Measurements from ENCODE around the gene HEPN1.

HEPN1 gene

DNA sequence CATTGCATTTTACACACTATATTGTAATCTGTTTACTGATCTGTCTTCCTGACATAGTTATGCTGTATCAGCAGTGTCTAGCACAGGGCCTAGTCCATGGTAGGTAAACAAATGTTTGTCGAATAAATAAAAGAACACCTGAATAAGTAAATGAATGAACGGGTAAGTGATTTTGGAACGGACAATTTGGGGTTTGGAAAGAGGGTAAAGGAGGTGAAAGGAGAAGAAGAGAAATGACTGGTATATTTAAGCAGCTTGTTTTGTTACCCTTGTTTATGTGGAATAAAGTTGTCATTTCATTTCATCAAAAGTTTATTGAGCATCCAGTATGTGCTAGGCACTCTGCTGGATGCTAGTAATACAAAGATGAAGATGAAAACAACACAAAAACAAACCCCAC is at the start of gene HEPN1:
Gene HEPN1 (plus strand): TSS at position 301 of the 400 bp plus-strand sequence.
- DNase-seq, result no peak

DNA sequence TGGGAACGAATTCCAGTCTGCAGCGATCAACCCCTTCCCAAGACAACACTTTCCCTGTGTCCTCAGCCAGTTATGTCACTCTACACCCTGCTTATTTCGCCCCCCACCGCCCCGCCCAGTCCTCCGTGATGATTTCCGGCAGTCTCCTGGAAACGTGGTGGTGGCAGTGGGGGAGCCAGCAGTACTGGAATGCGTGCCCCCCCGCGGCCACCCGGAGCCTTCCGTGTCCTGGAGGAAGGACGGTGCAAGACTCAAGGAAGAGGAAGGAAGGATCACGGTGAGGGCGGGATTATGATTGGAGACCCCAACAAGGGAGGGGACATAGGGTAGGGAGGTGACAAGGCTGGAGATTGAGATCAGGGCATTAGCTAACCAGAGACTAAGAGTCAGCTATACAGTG is 49.7 kb upstream of the HEPN1 start:
- DNase-seq, result no peak

DNA sequence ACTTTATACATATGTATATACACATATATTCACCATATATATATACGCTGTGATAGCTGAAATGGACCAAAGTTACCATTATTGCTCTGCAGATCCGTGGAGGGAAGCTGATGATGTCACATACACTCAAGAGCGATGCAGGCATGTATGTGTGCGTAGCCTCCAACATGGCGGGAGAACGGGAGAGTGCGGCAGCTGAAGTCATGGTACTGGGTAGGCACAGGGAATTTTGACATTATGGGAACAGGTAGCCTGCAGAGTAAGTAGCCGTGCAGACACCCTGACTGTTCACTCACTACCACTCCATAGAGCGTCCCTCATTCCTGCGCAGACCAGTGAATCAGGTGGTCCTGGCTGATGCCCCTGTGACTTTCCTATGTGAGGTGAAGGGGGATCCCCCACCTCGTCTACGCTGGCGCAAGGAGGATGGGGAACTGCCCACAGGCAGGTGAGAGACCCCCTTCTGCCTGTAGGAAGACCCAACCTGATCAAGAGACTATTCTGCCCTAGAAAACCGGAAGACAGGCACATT is 49.1 kb upstream of the HEPN1 start:
- no peak for DNase-seq

DNA sequence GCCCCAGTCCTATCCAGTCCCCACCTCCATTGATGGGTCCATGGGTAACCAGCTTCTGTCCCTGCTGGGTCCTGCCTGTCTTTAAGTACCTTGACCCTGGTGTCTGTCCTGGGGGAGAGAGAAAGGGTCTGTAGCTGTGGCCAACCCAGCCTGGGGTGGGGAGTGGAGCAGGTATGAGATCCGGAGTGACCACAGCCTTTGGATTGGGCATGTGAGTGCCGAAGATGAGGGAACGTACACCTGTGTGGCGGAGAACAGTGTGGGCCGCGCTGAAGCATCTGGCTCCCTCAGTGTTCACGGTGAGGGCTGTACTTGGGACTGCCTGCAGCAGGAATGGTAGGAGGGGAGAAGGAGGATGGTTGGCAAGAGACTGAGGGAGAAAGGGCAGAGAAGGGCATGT is 48.6 kb upstream of the HEPN1 start:
- no peak for DNase-seq

DNA sequence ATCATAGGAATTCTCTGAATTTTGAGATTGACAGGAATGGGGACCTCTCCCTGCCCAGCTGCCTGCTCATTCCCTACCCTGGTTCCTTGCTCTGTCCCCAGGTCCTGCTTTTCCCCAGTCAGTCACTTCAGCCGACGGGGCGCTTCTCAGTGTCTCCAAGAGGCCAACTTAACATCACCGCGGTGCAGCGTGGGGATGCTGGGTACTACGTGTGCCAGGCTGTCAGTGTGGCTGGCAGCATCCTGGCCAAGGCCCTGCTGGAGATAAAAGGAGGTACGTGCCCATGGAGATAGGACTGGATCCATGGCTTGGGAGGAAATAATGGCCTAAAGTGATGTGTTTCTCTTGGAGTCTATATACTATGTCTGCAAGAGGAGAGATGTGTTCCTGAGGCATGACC is 46.8 kb upstream of the HEPN1 start:
- DNase-seq, result no peak

DNA sequence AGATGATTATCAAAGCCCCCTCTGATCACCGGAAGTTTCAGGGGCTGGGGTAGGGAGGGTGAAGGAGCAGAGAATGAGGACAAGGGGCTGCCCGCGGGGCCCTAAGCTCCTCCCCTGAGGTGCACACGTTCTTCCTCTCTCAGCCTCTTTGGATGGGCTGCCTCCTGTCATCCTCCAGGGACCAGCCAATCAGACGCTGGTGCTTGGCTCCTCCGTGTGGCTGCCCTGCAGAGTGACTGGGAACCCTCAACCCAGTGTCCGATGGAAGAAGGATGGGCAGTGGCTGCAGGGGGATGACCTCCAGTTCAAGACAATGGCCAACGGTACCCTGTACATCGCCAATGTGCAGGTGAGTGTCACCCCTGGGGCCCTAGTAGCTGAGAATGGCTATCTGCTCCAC is 46.3 kb upstream of the HEPN1 start:
- no peak for DNase-seq

DNA sequence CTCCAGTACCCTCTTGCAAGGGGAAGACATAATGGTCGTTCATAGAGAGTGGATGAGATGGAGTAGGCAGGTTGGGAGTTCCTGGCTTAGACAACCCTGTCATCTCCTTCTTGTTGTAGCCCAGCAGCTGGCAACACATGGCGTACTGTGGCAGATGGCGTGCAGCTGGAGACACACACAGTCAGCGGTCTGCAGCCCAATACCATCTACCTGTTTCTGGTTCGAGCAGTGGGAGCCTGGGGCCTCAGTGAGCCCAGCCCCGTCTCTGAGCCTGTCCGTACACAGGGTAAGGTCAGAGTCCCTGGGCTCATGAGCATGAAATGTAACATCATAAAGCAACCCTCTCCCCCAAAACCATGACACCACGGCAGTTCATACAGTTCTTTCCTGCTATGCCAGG is 45.1 kb upstream of the HEPN1 start:
- DNase-seq, result no peak

DNA sequence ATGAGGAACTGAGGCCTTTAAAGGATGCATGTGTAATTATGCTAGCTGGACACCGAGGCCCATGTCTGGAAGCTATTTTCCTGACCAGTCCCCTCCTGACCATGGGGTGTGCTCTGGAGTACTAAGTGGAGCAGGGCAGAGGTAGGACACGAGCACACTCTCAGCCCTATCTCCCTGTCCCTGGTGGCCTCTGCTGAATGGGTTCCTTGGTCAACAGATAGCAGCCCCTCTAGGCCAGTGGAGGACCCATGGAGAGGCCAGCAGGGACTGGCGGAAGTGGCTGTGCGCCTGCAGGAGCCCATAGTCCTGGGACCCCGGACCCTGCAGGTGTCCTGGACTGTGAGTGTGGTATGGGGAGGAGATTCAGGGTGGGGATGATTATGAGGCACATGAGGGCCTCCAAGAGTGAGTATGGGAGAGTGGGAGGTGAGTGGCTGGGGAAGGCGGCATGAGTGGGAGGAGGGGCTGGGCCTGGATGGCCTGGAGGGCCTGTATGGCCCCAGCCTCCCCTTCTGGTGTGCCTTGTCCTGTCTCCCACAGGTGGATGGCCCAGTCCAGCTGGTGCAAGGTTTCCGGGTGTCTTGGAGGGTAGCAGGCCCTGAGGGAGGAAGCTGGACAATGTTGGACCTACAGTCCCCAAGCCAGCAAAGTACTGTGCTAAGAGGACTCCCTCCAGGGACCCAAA is 44.3 kb upstream of the HEPN1 start:
- DNase-seq, result no peak

DNA sequence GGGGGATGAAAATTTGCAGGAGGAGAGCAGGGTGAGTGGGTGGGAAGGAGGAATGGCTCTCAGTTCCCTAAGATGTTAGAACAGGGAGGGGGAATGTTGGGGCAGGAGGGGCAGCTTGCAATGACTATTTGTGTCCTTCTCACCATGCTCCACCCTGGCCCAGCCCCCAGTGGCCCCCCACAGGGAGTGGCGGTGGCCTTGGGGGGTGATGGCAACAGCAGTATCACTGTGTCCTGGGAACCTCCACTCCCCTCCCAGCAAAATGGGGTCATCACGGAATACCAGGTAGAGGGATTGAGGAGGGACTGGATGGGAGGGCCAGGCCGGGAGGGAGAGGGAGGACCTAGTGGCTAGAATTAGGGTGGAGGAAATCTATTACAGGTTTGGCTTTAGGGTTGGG is 43.6 kb upstream of the HEPN1 start:
- no peak for DNase-seq

DNA sequence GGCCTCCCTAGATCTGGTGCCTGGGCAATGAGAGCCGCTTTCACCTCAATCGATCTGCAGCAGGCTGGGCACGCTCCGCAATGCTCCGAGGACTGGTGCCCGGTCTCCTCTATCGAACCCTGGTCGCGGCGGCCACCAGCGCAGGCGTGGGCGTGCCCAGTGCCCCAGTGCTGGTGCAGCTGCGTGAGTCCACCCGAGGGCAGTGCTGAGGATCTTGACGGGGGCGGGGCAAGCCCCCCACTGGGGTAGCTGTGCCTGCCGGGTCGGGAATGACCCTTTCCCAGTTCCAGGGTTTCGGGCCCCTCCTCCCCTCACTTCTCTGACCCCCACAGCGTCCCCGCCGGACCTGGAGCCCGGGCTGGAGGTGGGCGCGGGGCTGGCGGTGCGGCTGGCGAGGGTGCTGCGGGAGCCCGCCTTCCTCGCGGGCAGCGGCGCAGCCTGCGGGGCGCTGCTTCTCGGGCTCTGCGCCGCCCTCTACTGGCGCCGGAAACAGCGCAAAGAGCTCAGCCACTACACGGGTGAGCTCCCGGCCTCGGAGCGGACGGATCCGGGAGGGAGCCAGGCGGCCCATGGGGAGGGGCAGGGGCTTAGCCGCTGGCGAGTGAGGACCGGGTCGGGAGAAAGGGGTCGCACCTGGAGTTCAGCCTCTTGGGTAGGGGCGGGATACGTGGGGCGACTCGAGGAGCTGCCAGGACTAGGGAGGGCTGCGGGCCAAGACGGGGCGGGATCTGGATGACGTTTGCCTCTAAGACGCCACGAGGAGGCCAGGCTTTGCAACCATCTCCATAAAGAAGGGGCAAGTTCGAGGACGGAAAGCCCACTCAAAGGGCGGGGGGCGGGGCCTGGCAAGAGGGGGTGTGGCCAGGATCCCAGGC is 42.9 kb upstream of the HEPN1 start:
- peak; percentile 72 to 77 for DNase-seq

DNA sequence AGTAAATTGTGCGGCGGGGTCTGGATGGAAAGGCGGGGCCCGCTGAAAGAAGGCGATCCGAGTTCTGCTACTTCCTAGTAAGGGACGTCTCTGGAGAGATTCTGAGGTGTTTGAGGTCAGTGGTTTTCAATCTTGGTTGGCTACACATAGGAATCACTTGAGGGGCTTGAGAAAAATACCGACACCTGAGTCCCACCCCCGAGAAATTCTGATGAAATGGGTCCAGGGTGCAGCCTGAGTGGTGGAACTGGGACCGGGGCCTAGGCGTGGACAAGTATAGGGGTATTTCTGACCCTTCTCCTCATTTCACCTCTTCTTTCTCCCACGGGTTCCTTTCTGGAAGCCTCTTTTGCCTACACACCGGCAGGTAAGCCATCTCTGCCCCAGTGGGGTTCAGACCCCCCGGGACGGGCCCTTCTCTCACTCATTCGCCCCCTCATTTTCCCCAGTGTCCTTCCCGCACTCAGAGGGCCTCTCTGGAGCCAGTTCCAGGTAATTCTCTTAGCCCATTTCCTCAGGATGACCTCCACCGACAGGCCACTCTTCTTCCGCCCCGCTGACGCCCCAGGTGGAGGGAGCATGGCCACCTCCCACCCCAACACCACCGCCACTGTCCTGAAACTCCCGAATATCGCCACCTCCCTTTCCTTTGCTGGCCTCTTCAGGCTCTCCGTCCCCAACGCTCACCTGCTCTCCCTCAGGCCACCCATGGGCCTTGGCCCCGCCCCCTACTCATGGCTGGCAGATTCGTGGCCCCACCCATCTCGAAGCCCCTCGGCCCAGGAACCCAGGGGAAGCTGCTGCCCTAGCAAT is 42.0 kb upstream of the HEPN1 start:
- DNase-seq, result no peak

DNA sequence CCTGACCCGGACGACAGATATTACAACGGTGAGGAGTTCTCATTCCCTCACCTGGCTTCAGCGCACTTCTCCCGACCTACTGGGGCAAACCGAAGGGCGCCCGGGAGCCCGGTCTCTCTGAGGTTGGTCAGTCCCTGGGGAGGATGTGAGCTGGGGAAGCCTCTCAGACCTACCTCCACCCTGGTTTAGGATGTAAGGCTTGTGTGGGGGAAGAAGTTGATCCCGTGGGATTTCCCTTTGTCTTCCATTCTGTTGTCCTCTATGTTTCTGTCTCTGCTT is 41.5 kb upstream of the HEPN1 start:
- no peak for DNase-seq

DNA sequence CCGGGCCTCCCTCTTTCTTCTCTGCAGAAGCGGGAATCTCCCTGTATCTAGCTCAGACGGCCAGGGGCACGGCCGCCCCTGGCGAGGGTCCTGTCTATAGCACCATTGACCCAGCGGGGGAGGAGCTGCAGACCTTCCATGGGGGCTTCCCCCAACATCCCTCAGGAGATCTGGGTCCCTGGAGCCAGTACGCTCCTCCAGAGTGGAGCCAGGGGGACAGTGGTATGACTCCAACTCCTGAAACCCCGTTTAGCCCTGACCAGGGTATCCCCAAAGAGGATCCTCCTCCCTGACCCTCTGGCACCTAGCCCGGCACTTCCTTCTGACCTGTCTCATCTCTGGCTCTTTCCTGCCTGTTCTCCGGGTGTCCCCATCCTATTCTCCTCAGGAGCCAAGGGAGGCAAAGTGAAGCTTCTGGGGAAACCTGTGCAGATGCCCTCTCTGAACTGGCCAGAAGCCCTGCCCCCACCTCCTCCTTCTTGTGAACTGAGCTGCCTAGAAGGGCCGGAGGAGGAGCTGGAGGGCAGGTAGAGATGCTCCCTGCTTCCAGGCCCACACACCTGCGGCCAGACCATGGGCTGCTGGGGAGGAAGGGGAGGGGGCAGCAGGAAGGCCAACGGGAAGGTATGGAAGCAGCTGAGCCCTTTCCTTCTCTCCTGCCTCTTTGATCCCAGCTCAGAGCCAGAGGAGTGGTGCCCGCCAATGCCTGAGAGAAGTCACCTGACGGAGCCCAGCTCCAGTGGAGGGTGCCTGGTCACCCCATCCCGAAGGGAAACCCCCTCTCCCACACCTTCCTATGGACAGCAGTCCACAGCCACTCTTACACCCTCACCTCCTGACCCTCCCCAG is 40.9 kb upstream of the HEPN1 start:
- DNase-seq, result no peak

DNA sequence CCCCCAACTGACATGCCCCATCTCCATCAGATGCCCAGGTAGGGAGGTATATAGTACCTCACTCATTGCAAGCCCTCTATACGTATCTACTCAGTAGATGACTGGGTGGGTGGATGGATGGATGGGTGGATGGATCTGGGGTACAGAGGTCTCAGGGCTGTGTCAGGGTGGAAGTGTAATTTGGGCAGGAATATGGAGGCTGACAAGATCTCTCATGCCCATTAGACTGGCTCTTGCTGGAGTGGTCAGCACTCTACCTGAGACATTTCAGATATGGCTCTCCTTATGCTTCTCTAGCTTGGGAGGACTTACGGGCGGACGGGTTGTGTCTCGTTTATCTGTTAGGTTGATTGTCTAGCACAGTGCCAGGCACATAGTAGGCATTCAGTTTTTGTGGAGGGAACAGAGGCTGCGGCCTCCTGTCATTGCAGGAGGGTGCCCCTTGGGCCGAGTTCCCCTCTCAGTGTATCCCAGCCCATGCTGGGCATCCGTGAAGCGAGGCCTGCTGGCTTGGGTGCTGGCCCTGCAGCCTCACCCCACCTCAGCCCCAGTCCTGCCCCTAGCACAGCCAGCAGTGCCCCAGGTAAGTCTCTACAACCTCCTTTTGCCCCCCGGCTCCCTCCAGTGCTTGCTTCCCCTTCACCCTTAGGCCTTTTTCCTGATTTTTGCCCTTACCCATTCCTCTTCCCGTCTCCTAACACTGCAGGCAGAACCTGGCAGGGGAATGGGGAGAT is 40.1 kb upstream of the HEPN1 start:
- DNase-seq, result no peak

DNA sequence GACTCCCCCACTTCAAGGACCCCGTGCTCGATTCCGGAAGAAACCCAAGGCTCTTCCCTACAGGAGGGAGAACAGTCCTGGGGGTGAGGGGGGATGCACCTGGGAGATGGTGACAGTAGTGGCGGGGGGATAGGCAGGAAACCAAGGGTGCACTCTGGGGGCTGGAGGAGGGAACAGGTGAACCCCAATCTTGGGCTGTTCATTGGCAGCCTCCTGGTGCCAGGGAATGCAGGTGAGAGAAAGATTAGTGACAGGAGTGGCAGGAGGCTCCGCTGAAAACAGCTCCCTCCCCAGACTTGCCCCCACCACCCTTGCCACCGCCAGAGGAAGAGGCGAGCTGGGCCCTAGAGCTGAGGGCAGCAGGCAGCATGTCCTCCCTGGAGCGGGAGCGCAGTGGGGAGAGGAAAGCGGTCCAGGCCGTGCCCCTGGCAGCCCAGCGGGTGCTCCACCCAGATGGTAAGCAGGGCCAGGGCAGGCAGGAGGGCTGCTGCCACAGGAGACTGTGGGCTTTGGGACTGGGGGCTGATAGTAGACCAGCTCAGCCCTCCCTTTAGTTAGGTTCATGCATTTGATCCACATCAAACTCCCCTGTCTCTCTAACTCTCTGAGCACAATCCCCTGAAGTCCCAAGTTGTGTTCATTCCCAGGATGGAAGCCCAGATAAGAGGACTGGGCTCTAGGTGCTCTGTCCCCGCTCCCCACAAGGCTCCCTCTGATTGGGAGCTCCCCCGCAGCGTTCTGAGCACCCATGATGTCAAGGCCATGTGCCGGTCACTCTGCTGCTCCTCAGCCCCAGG is 39.4 kb upstream of the HEPN1 start:
- DNase-seq, result no peak

DNA sequence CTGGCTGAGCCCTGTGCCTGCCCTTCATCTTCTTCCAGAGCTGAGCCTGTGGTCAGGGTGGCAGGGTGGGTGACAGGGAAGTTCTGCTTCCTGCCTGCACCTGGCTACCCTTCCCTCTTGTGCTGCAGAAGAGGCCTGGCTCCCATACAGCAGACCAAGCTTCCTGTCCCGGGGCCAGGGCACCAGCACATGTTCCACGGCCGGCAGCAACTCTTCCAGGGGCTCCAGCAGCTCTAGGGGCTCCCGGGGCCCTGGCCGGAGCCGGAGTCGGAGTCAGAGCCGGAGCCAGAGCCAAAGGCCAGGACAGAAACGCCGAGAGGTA is 38.8 kb upstream of the HEPN1 start:
- no peak for DNase-seq

DNA sequence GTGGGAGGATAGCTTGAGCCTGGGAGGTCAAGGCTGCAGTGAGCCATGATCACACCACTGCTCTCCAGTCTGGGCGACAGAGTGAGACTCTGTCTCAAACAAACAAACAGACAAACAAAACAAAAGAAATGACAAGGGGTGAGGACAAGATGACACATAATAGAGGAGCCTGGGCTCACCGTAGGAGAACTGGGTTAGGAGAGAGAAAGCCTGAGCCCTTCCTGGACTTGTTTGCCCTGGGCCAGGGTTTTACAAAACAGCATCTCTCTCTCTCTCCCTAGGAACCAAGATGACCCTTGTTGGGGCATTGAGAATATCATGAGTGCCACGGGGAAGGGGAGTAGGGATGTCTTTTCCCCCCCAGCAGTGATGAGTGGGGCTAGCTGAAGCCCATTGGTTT is 38.1 kb upstream of the HEPN1 start:
- no peak for DNase-seq

DNA sequence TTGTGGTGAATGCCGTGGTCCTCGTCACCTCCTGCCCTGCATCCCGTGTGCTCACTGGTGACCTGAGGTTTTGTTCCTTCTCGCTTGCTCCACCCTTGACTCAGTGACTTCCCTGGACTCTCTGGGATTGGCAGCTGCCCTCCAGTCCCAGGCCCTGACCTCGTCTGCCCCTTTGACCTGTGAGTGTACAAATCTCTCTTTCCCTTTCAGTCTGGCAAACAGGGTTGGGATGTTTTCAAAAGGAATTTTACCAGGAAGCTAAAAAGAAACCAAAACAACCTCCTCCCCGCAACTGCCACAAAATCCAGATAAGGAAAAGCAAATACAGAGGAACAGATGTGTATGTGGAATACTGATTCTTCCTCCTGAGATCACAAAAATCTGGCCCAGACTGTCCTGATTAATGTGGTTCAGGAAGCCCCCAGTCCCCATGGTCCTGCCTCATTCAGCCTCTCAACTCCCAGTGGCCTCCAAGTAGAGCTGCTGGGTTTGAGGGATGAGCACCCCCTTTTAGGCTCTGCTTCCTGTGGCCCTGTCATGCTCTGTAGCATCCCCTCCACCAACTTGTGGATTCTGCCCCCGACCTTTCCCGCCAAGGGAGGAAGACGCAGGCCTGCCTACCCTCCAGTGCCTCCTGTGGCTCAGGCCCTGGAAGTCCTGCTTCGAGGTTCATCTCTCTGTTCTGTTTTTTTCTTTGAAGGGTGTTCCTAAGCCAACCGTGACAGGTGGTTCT is 36.5 kb upstream of the HEPN1 start:
- no peak for DNase-seq

DNA sequence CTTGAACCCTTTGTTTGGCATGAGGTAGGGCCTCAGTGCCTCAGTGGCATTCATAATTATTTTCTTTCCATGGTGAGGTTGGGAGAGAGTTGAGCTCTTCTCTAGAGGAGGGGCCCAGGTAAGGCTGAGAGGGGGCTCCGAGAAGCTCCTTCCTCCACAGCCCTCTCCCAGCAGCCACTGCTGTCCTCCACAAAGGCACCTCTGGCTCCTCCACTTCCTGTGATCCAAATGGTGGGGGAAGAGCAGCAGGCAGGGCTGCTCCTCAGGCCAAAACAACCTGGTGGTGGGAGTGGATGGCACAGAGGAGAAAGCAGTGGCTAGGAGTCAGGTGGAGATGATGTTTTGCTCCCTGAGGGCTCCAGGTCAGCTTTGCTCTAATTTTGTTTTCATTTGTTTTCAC is 34.7 kb upstream of the HEPN1 start:
- DNase-seq, result no peak

DNA sequence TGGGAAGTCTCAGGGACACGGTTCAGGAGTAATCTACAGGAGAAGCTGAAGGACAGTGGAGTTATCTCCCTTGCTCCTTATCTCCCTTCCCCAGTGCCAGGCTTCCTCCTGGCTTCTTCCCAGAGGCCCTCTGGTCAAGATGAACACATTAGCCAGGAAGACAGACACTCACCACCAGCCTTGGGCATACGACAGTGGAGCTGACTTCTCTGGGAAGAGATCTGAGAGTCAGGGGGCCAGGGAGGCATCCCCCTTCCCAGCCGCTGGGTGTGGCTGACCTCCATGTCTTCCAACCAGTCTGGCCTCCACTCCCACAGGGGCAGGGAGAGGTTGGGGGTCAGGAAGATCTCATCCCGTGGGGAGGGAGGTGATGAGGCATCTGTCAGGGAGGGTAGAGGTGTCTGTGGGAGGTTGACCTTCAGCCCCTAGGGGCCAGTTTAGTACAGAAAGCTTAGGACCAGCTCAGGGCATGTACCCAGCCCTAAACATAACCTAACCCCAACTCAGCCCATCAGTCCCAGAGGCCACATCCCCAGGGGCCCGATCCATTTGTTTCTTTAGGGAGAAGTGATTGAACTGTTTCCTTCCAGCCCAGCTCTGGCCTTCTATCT is 34.1 kb upstream of the HEPN1 start:
- no peak for DNase-seq

Data from activated CD4-positive, alpha-beta T cell treated with anti-CD3 and anti-CD28 coated beads for 4 hours (primary cell).